Astrocyte (in vitro differentiated cells and primary cell): ENCODE measurements around the gene LCK. TPM values are rescaled to one million over a fixed set of nuclear protein-coding genes. Genes with fewer than 3 reads are reported as not detected.

Experiments
- DNase-seq: peaks from one replicate; pipeline ENCODE4 v3.0.0-alpha.2; 2010; ENCODE audit warnings: low read depth
- FAIRE-seq: peaks from 2 replicates; lab custom pipeline; 2011; peaks lifted over from hg19 to GRCh38; lab: Jason Lieb, UNC
- H2AFZ ChIP-seq: 2 replicates; pipeline ENCODE4 v1.6.0; 2012; ENCODE audit warnings: low read depth, low read length, inconsistent platforms
- H3K27ac ChIP-seq: 2 replicates; pipeline ENCODE4 v1.5.1; 2011; ENCODE audit warnings: low read depth, low read length, inconsistent platforms
- H3K27me3 ChIP-seq: 2 replicates; pipeline ENCODE4 v1.6.0; 2011; ENCODE audit warnings: low read length, inconsistent platforms; ENCODE audit not compliant: insufficient read depth
- H3K36me3 ChIP-seq: 2 replicates; pipeline ENCODE4 v1.5.1; 2011; ENCODE audit warnings: low read length, inconsistent platforms; ENCODE audit not compliant: insufficient read depth
- H3K4me1 ChIP-seq: 2 replicates; pipeline ENCODE4 v1.5.1; 2011; ENCODE audit warnings: low read length, inconsistent platforms; ENCODE audit not compliant: insufficient read depth
- H3K4me2 ChIP-seq: 2 replicates; pipeline ENCODE4 v1.6.0; 2012; ENCODE audit warnings: low read length, inconsistent platforms
- H3K4me3 ChIP-seq: 2 replicates; pipeline ENCODE4 v1.5.1; 2011; ENCODE audit warnings: low read depth, mild to moderate bottlenecking, low read length, inconsistent platforms; ENCODE audit not compliant: insufficient read depth
- H3K79me2 ChIP-seq: 2 replicates; pipeline ENCODE4 v1.6.0; 2012; ENCODE audit warnings: mild to moderate bottlenecking, low read length, inconsistent platforms; ENCODE audit not compliant: insufficient read depth
- H3K9ac ChIP-seq: 2 replicates; pipeline ENCODE4 v1.6.0; 2012; ENCODE audit warnings: mild to moderate bottlenecking, low read length, inconsistent platforms
- H3K9me3 ChIP-seq: 2 replicates; pipeline ENCODE4 v1.5.1; 2012; ENCODE audit warnings: low read depth, mild to moderate bottlenecking, low read length, inconsistent platforms; ENCODE audit not compliant: insufficient read depth
- H4K20me1 ChIP-seq: 2 replicates; pipeline ENCODE4 v1.6.0; 2012; ENCODE audit warnings: low read length, inconsistent platforms; ENCODE audit not compliant: insufficient read depth
- H3K27ac Mint-ChIP-seq: one replicate; pipeline ENCODE4 v1.8.0; 2021; ENCODE audit warnings: mild to moderate bottlenecking, mixed read lengths; ENCODE audit not compliant: unreplicated experiment
- H3K27me3 Mint-ChIP-seq: one replicate; pipeline ENCODE4 v1.8.0; 2021; ENCODE audit warnings: low read depth, mixed read lengths; ENCODE audit not compliant: unreplicated experiment
- H3K36me3 Mint-ChIP-seq: one replicate; pipeline ENCODE4 v1.8.0; 2021; ENCODE audit warnings: low read depth, mixed read lengths; ENCODE audit not compliant: unreplicated experiment
- H3K4me1 Mint-ChIP-seq: one replicate; pipeline ENCODE4 v1.8.0; 2021; ENCODE audit warnings: low read depth, mixed read lengths; ENCODE audit not compliant: unreplicated experiment
- H3K4me3 Mint-ChIP-seq: one replicate; pipeline ENCODE4 v1.8.0; 2021; ENCODE audit warnings: mild to moderate bottlenecking, moderate library complexity, mixed read lengths; ENCODE audit not compliant: unreplicated experiment
- H3K9me3 Mint-ChIP-seq: one replicate; pipeline ENCODE4 v1.8.0; 2021; ENCODE audit warnings: mild to moderate bottlenecking, mixed read lengths; ENCODE audit not compliant: unreplicated experiment
- CTCF ChIP-seq: IDR thresholded peaks from 2 replicates; pipeline ENCODE4 v1.5.1; 2011; ENCODE audit warnings: low read depth, mild to moderate bottlenecking, inconsistent platforms, low read length, moderate library complexity; ENCODE audit not compliant: insufficient read depth
- EZH2 ChIP-seq: IDR thresholded peaks from 2 replicates; pipeline ENCODE4 v1.6.1; 2012; ENCODE audit warnings: mild to moderate bottlenecking, low read length, inconsistent platforms; ENCODE audit not compliant: insufficient read depth
- total RNA-seq: library from RNA; stranded (reverse); gene quantifications from 2 replicates; pipeline ENCODE4 v1.2.1, GENCODE V29; 2021

Gene LCK
- total RNA-seq, 1 donor from 2014 or later: 0.30 TPM

DNA sequence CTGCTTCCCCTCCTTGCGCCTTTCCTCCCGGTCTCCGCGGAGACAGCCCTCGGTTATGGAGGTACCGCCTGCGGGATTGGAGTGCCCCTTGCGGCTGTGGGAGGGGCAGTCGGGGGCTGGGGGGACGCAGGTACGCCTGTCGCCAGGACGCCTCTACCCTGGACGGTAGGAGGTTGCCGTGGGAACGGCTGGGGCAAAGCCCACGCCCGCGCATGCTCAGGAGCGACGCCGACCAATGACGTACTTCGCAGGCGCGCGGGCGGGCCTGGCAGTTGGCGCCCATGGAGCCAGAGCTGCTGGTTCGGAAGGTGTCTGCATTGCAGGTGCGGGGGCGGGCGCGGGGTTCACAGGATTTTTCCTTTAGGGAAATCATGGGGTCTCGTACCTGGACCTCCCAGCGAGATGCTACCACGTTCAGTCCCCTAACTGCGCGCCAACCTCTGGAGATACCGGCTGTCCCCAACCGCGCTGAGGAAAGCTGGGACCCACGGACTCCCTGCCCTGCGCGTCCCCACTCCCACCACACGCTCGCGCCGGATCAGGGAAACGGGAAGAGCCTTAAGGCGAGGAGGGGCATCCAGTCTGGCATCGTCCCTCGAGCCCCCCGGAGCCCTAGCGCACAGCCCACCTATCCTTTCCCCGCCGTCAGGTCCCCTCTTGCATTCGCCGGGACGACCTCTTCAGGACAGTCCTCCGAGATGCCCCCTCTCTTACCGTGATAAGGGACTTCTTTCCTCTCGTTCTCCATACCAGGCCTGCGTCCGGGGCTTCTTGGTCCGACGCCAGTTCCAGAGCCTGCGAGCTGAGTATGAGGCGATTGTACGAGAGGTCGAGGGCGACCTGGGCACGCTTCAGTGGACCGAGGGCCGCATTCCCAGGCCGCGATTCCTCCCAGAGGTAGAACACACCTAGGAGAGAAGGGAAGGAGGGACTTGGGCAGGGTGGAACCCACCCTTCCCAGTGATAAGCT is 45.4 kb upstream of the LCK start, which contains the start of gene IQCC:
Gene IQCC (plus strand): TSS at position 271 of the 970 bp plus-strand sequence. CDS start 11 bp downstream, at position 282.
- Histone ChIP-seq H3K4me3 (peak within 1 kb of the TSS; percentile 70), H3K79me2 (peaks cover 6% of the 10 kb centered on the region), H3K9me3 (no peaks in the 10 kb centered on the region), H3K4me2 (peak within 1 kb of the TSS; percentile 95), H3K4me1 (peaks cover 13% of the 10 kb centered on the region), H3K9ac (peak within 1 kb of the TSS; percentile 91), H3K27me3 (no peaks in the 10 kb centered on the region), H4K20me1 (no peaks in the 10 kb centered on the region), H3K36me3 (no peaks in the 10 kb centered on the region), H2AFZ (peak within 1 kb of the TSS; percentile 85), H3K27ac (peak within 1 kb of the TSS; percentile 55)
- H3K36me3 Mint-ChIP-seq: peaks cover 2% of the 10 kb centered on the region
- H3K9me3 Mint-ChIP-seq: no peaks in the 10 kb centered on the region
- TF ChIP-seq CTCF: no peak
- no peak for TF ChIP-seq EZH2
- FAIRE-seq (no peak), DNase-seq (peak; percentile 59)
- H3K27ac Mint-ChIP-seq: peak within 1 kb of the TSS; percentile 12
- H3K4me3 Mint-ChIP-seq: peak within 1 kb of the TSS; percentile 85
- peaks cover 6% of the 10 kb centered on the region for H3K4me1 Mint-ChIP-seq
- no peaks in the 10 kb centered on the region for H3K27me3 Mint-ChIP-seq

DNA sequence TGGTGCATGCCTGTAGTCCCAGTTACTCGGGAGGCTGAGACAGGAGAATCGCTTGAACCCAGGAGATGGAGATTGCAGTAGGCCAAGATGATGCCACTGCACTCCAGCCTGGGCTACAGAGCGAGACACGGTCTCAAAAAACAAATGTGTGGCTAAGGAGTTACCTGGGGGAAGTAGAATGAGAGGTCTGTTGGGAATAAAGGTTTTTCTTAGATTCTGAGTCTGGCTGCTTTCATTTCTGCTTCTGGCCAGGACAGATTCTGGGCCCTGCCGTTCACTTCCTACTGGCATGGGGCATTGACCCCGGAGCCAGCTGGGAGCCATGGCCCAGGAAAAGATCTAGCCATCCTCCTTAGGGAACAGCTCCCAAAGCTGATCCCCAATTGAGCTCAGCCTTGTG is 42.6 kb upstream of the LCK start:
- Histone ChIP-seq H3K9ac (no peak overlapping the region), H4K20me1 (no peaks in the 10 kb centered on the region), H3K4me2 (no peak overlapping the region), H2AFZ (no peak overlapping the region), H3K36me3 (peaks cover 3% of the 10 kb centered on the region), H3K4me1 (no peaks in the 10 kb centered on the region), H3K79me2 (peaks cover 6% of the 10 kb centered on the region), H3K27me3 (no peaks in the 10 kb centered on the region), H3K9me3 (no peaks in the 10 kb centered on the region), H3K27ac (no peak overlapping the region), H3K4me3 (no peak overlapping the region)
- H3K27me3 Mint-ChIP-seq: no peaks in the 10 kb centered on the region
- no peaks in the 10 kb centered on the region for H3K9me3 Mint-ChIP-seq
- no peak overlapping the region for H3K4me3 Mint-ChIP-seq
- TF ChIP-seq EZH2: no peak
- no peak for TF ChIP-seq CTCF
- DNase-seq (no peak), FAIRE-seq (no peak)
- H3K27ac Mint-ChIP-seq: no peak overlapping the region
- no peaks in the 10 kb centered on the region for H3K4me1 Mint-ChIP-seq
- peaks cover 2% of the 10 kb centered on the region for H3K36me3 Mint-ChIP-seq

GRCh38 chr1:32208891-32209328 is 42.2 kb upstream of the LCK start, which contains the start of gene DCDC2B:
Gene DCDC2B (plus strand): TSS chr1:32209089. CDS start chr1:32209094, 5 bp downstream.
- no peak for DNase-seq
- Mint-ChIP-seq H3K4me3 (no peak within 1 kb of the TSS), H3K4me1 (no peaks in the 10 kb centered on the region)

More at GRCh38 chr1:32208891-32209328, 42.2 kb upstream of the LCK start, which contains the start of gene DCDC2B:
- H3K27me3 ChIP-seq: no peaks in the 10 kb centered on the region
- FAIRE-seq: no peak
- H2AFZ ChIP-seq: no peak within 1 kb of the TSS
- H3K4me3 ChIP-seq: no peak within 1 kb of the TSS
- no peak within 1 kb of the TSS for H3K27ac Mint-ChIP-seq
- TF ChIP-seq EZH2 (no peak), CTCF (no peak)
- H3K36me3 Mint-ChIP-seq: peaks cover 2% of the 10 kb centered on the region
- H3K9ac ChIP-seq: no peak within 1 kb of the TSS
- peaks cover 6% of the 10 kb centered on the region for H3K79me2 ChIP-seq
- H3K9me3 Mint-ChIP-seq: no peaks in the 10 kb centered on the region
- no peak within 1 kb of the TSS for H3K4me2 ChIP-seq
- H3K4me1 ChIP-seq: no peaks in the 10 kb centered on the region
- peaks cover 3% of the 10 kb centered on the region for H3K36me3 ChIP-seq
- H3K27me3 Mint-ChIP-seq: no peaks in the 10 kb centered on the region
- H4K20me1 ChIP-seq: no peaks in the 10 kb centered on the region
- H3K27ac ChIP-seq: no peak within 1 kb of the TSS
- no peaks in the 10 kb centered on the region for H3K9me3 ChIP-seq
